GM19239 (cell line): ENCODE results near the gene GABRA5.

ENCODE experiments used
- DNase-seq: peaks from one replicate; pipeline ENCODE4 v3.0.0; 2011; ENCODE audit warnings: low spot score; ENCODE audit not compliant: insufficient read length
- FAIRE-seq: peaks from 2 replicates; lab custom pipeline; 2011; peaks lifted over from hg19 to GRCh38; lab: Jason Lieb, UNC

Gene GABRA5

DNA sequence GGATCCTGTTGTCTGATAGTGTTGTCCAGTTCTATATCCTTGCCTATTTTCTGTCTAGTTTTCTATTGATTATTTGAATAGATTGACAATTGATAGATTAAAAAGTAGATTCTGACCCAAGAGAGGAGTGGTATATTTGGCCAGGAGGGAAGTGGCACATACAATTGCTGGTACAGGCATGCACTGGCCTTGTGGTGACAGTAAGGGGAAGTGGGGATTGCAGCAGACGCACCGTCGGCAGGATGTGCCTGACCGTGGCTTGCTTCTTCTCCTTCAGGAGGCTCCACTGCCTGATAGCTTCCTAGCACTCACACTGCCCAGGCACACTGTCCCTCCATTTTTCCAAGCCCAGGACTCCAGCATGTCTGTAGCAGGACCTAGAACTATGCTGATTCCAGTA lies 114.6 kb downstream of the GABRA5 start:
- FAIRE-seq = no peak

DNA sequence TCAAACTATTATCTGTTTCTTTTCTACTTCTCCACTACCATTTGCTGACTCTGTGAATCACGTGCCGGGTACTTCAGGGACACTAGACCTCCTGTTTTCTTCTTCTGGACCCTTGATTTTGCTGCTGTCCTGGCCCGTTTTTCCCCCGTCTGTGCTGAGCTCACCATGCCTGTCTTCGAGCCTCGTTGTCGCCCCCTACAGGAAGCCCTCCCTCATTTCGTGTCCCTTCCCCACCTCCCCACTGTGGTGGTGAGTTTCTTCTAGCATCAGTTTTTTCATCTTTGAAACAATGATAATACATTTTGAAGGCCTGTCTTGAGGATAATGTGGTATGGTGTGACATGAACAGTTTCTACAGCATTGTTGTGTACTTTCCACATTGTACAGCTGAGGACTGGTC lies 117.0 kb downstream of the GABRA5 start:
- FAIRE-seq (no peak), DNase-seq (no peak)

More for the DNA sequence above, 114.6 kb downstream of the GABRA5 start:
- no peak for DNase-seq

DNA sequence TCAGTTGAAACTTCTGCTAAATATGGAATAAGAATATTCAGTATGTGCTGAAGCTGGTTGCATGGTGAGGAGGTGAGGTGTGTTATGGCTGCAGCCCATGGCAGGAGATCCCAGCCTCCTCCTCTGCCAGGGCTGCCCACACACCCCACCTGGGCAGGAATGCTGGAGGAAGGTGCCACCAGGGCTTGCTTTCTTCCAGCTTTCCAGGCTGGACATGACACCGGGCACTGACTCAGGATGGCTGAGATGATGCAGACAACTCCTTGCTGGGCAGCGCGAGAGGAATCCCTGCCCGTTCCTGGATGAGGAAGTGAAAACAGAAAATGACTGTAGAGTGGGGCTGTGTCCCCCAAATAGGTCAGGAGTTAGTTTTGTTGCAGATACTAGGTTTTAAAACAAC lies 118.2 kb downstream of the GABRA5 start:
- no peak for DNase-seq
- FAIRE-seq = no peak

DNA sequence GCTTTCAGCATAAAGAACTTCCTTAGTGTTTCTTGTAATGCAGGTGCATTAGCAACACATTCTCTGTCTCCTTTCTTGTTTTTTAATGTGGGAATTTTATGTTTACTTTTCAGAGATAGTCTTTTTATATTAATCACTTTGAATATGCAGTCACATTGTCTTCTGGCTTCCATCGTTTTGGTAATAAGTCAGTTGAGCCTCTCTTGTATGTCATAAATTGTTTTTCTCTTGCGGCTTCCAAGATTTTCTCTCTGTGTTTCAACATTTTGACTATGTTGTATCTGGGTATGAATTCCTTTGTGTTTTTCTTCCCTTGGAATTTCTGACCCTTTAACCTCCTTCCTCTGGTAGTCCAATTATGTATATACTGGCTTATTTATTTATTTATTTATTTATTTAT lies 129.4 kb downstream of the GABRA5 start:
- DNase-seq (no peak), FAIRE-seq (no peak)
